DOHH2 (cell line): ENCODE data around the gene SORD.

Experiments used
- H3F3A ChIP-seq: fragments of 200-600 bp; sonication (generic), shearing (Covaris generic); 2 replicates; pipeline ENCODE4 v1.6.0; 2016; ENCODE audit warnings: antibody characterized with exemption, mild to moderate bottlenecking; ENCODE audit not compliant: control insufficient read depth, insufficient read depth
- H3K27ac ChIP-seq: fragments of 200-600 bp; sonication (generic); 2 replicates; pipeline ENCODE4 v1.5.1; 2014; ENCODE audit warnings: low read depth, mild to moderate bottlenecking, low read length, moderate library complexity
- H3K27me3 ChIP-seq: fragments of 200-600 bp; sonication (generic); 2 replicates; pipeline ENCODE4 v1.6.1; 2014; ENCODE audit warnings: mild to moderate bottlenecking, low read length, mixed read lengths; ENCODE audit not compliant: control insufficient read depth
- H3K36me3 ChIP-seq: fragments of 200-600 bp; sonication (generic); 2 replicates; pipeline ENCODE4 v1.6.1; 2014; ENCODE audit warnings: mild to moderate bottlenecking, low read length, moderate library complexity, mixed read lengths; ENCODE audit not compliant: control insufficient read depth
- H3K4me1 ChIP-seq: fragments of 200-600 bp; sonication (generic); 2 replicates; pipeline ENCODE4 v1.6.1; 2014; ENCODE audit warnings: mild to moderate bottlenecking, low read length, mixed read lengths; ENCODE audit not compliant: control insufficient read depth
- H3K4me2 ChIP-seq: fragments of 200-600 bp; sonication (generic); 2 replicates; pipeline ENCODE4 v1.6.0; 2014; ENCODE audit warnings: mild to moderate bottlenecking, low read length, moderate library complexity
- H3K4me3 ChIP-seq: fragments of 200-600 bp; sonication (generic); 2 replicates; pipeline ENCODE4 v1.5.1; 2014; ENCODE audit warnings: mild to moderate bottlenecking, low read length, mixed read lengths
- H3K79me2 ChIP-seq: fragments of 200-600 bp; sonication (generic); 2 replicates; pipeline ENCODE4 v1.6.1; 2014; ENCODE audit warnings: mild to moderate bottlenecking, low read length, mixed read lengths; ENCODE audit not compliant: control insufficient read depth
- H3K9me2 ChIP-seq: fragments of 200-600 bp; sonication (generic); replicated peaks from 2 replicates; pipeline ENCODE4 v1.6.1; 2014; ENCODE audit warnings: mild to moderate bottlenecking, low read length, mixed read lengths; ENCODE audit not compliant: control insufficient read depth
- H3K9me3 ChIP-seq: fragments of 200-600 bp; sonication (generic); 2 replicates; pipeline ENCODE4 v1.6.1; 2014; ENCODE audit warnings: antibody characterized with exemption, low read length, mixed read lengths; ENCODE audit not compliant: control insufficient read depth, insufficient read depth
- H4K20me1 ChIP-seq: fragments of 200-600 bp; sonication (generic); 2 replicates; pipeline ENCODE4 v1.6.0; 2014; ENCODE audit warnings: low read depth, mild to moderate bottlenecking, antibody characterized with exemption, low read length, moderate library complexity; ENCODE audit not compliant: control insufficient read depth, insufficient read depth
- EZH2phosphoT487 ChIP-seq: fragments of 200-600 bp; sonication (generic); IDR thresholded peaks from 2 replicates; pipeline ENCODE4 v1.6.1; 2017; ENCODE audit warnings: borderline replicate concordance, mild to moderate bottlenecking, antibody characterized with exemption, low read length, moderate library complexity, mixed read lengths
- TF ChIP-seq, protein P1 (sequence below): fragments of 200-600 bp; sonication (generic); IDR thresholded peaks from one replicate; pipeline ENCODE4 v1.5.1; 2014; ENCODE audit warnings: antibody characterized with exemption, mild to moderate bottlenecking, low read depth, low read length; ENCODE audit not compliant: poor library complexity, severe bottlenecking

SORD gene

DNA sequence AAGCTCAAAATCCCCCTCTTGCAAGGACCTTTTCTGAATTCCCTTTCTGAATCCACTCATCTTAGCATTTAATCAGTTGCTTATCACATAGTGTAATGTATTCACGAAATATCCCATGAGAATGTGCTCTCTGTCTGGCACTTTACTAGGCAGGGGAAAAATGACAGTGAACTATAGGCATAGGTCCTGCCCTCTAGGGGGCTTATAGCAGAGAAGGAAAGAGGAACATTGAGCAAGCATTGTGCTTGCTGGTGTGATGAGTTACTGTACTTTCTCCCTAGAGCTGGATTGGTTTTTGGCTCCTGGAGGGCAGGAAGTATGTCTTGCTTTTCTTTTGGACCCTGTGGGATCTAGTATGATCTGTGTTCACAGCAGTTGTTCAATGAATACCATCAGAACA is 64.5 kb downstream of the SORD start:
- Histone ChIP-seq H3F3A (no peaks in the 10 kb centered on the region), H3K9me2 (no peaks in the 10 kb centered on the region), H4K20me1 (no peaks in the 10 kb centered on the region), H3K4me2 (no peak overlapping the region), H3K4me1 (no peaks in the 10 kb centered on the region), H3K4me3 (no peak overlapping the region), H3K9me3 (no peaks in the 10 kb centered on the region), H3K27me3 (peaks cover 22% of the 10 kb centered on the region; the same call in 1 of the 2 replicates), H3K36me3 (no peaks in the 10 kb centered on the region), H3K79me2 (no peaks in the 10 kb centered on the region), H3K27ac (no peak overlapping the region)
- TF ChIP-seq, protein P1, sequence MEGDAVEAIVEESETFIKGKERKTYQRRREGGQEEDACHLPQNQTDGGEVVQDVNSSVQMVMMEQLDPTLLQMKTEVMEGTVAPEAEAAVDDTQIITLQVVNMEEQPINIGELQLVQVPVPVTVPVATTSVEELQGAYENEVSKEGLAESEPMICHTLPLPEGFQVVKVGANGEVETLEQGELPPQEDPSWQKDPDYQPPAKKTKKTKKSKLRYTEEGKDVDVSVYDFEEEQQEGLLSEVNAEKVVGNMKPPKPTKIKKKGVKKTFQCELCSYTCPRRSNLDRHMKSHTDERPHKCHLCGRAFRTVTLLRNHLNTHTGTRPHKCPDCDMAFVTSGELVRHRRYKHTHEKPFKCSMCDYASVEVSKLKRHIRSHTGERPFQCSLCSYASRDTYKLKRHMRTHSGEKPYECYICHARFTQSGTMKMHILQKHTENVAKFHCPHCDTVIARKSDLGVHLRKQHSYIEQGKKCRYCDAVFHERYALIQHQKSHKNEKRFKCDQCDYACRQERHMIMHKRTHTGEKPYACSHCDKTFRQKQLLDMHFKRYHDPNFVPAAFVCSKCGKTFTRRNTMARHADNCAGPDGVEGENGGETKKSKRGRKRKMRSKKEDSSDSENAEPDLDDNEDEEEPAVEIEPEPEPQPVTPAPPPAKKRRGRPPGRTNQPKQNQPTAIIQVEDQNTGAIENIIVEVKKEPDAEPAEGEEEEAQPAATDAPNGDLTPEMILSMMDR = no peak
- TF ChIP-seq EZH2phosphoT487 = no peak

DNA sequence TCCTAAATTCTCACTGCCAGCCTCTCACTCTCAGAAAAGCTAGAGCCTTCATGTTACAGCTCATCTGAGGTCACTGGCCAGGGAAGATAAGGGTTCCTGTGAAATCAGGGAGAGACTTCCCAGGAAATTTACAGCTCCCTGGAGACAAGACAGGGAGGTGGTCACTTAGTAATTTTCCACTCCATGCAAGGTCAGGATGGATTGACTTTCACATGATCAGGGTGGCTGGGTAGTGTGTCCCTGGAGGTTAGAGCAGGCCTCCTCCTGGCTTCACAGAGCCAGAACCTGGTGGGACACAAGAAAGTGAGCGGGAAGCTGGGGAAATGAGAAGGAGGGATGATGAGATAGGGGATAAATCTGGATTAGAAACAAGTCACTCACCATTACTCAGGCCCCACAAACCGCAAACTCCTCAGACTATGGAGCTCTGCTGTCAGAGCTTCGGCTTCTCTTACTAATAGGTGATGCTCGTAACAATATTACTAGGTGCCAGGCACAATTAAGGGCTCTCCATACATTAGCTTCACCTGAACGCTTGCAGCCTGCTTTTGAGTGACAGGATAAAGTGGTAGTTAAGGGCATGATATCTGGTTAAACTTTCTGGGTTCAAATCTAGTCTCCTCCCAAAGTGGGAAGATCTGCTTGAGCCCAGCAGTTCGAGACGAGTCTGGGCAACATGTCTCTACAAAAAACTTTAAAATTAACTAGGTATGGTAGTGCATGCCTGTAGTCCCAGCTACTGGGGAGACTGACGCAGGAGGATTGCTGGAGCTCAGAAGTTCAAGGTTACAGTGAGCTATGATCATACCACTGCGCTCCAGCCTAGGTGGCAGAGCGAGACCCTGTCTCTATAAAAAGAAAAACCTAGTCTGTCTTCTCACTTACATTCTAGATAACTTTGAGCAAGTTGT is 66.1 kb downstream of the SORD start:
- H3K79me2 ChIP-seq = no peaks in the 10 kb centered on the region
- H3K9me3 ChIP-seq = no peaks in the 10 kb centered on the region
- H3K9me2 ChIP-seq = no peaks in the 10 kb centered on the region
- H3F3A ChIP-seq = no peaks in the 10 kb centered on the region
- no peak overlapping the region for H3K4me3 ChIP-seq
- H3K36me3 ChIP-seq = no peaks in the 10 kb centered on the region
- TF ChIP-seq, protein P1 = no peak
- no peak for TF ChIP-seq EZH2phosphoT487
- H4K20me1 ChIP-seq = no peaks in the 10 kb centered on the region
- peaks cover 25% of the 10 kb centered on the region; the same call in 1 of the 2 replicates for H3K27me3 ChIP-seq
- no peak overlapping the region for H3K4me2 ChIP-seq
- H3K4me1 ChIP-seq = no peaks in the 10 kb centered on the region
- no peak overlapping the region for H3K27ac ChIP-seq

DNA sequence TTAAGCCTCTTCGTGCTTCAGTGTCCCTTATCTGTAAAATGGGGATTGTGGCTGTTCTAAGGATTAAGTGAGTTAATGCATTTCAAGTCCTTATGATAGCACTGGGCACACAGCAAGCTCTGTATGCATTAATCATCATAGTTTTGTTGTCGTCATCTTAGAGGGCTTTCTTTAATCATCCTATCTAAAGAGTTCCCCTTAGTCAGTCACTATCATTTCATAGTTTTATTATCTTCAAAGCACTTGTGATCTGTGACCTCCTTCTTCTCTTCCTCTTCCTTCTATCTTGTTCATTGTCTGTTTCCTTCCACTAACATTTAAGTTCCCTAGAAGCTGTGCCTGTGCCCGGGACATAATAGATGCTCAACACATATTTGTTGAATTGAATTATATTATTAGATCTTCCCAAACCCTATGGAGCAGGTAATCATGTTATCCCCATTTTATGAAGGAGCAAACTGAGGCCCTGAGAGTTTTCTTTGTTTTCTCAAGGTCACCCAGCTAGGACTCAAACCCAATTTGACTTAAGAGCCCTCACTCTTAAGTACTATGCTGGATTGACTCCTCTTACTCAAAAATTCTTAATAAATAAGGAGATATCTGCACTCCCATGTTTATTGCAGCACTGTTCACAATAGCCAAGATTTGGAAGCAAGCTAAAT is 66.8 kb downstream of the SORD start:
- Histone ChIP-seq H3K9me2 (no peaks in the 10 kb centered on the region), H4K20me1 (no peaks in the 10 kb centered on the region), H3K9me3 (no peaks in the 10 kb centered on the region), H3K36me3 (no peaks in the 10 kb centered on the region), H3K79me2 (no peaks in the 10 kb centered on the region), H3F3A (no peaks in the 10 kb centered on the region), H3K4me2 (no peak overlapping the region), H3K27ac (no peak overlapping the region), H3K27me3 (peaks cover 23% of the 10 kb centered on the region; the same call in 1 of the 2 replicates), H3K4me1 (no peaks in the 10 kb centered on the region), H3K4me3 (no peak overlapping the region)
- no peak for TF ChIP-seq EZH2phosphoT487
- TF ChIP-seq, protein P1 = no peak
